ENCODE data around the gene CLCN3. TPM values are rescaled to one million over a fixed set of nuclear protein-coding genes. Genes with fewer than 3 reads are reported as not detected.
A peak's percentile ranks its signal among the peaks of the same experiment; 100 is the strongest.

CLCN3 gene
- total and polyA plus RNA-seq, 9 of the 15 experiments (the other 6 are each of a cell fraction or from before 2014, with no cell fraction given), result 12.7 to 60.6 (median 38.5) TPM

- TF ChIP-seq CEBPB (tag; IDR thresholded peaks at IDR 0.05) (no peak), POLR2G (IDR thresholded peaks at IDR 0.05; ENCODE audit: low read depth, low read length) (peak; percentile 93), ZNF3 (CRISPR knock-in tag; IDR thresholded peaks at IDR 0.05) (no peak), ILK (tag; IDR thresholded peaks at IDR 0.05; ENCODE audit: borderline replicate concordance, low read depth) (no peak), HMG20A (CRISPR knock-in tag; conservative IDR thresholded peaks at IDR 0.05) (no peak), ZBTB49 (CRISPR knock-in tag; IDR thresholded peaks at IDR 0.05; ENCODE audit: borderline replicate concordance) (no peak), CC2D1A (IDR thresholded peaks at IDR 0.05) (no peak), RERE (CRISPR knock-in tag; IDR thresholded peaks at IDR 0.05; ENCODE audit: borderline replicate concordance) (no peak), ZNF561 (CRISPR knock-in tag; conservative IDR thresholded peaks at IDR 0.05) (no peak), SMAD3 (CRISPR knock-in tag; conservative IDR thresholded peaks at IDR 0.05) (no peak), SAFB2 (IDR thresholded peaks at IDR 0.05; ENCODE audit: borderline replicate concordance, low read depth, low read length, severe bottlenecking) (no peak), ZNF12 (CRISPR knock-in tag; IDR thresholded peaks at IDR 0.05) (no peak), RBM17 (IDR thresholded peaks at IDR 0.05; ENCODE audit: borderline replicate concordance, low read depth, low read length) (no peak), ZNF778 (CRISPR knock-in tag; IDR thresholded peaks at IDR 0.05) (no peak), MED1 (CRISPR knock-in tag; IDR thresholded peaks at IDR 0.05; ENCODE audit: borderline replicate concordance) (no peak), SAFB (IDR thresholded peaks at IDR 0.05; ENCODE audit: borderline replicate concordance, low read depth, low read length) (no peak), E2F1 (CRISPR knock-in tag; IDR thresholded peaks at IDR 0.05) (peak; percentile 79), LEF1 (IDR thresholded peaks at IDR 0.05) (peak; percentile 93), MXI1 (IDR thresholded peaks at IDR 0.05; ENCODE audit: low read depth, low read length) (no peak)
Observed at GRCh38 chr4:169757575-169758184, 137.3 kb downstream of the CLCN3 start, which contains the start of gene HPF1 (continued).

Measured in K562 (cell line).